ENCODE measurements around the gene DAP. TPM values are rescaled to one million over a fixed set of nuclear protein-coding genes. Genes with fewer than 3 reads are reported as not detected.

Gene DAP
- total RNA-seq, 1 donor from 2014 or later, result 22.9 TPM

DNA sequence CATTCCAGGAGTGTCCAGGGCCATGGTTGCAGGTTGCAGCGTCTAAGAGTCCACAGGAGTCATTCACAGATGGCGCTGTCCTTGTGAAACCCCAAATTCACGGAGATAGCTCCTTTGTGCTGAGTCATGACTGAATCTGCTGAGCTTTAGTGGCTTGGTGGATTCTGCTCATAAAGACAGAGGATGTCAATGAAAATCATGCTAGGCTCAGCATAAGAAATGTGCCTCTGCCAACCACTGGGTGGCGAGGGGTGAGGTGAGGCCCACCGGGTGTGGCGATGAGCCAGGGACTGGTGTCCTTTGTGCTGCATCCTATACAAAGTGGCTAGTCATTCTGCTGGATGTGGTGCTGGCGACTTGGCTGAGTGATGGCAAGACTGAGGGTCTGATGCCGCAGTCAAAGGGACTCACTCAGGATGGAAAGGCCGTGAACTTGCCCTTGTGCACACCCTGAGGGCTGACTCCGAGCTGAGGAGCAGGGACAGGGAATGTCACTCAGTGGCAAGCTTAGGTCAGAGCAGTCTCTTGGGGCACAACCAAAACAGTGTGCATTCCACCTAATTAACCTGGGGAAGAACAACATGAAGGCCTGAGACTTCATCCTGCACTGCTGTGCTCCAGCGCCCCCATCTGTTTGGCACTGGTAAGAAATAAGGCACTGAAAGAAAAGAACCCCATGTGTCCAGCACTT lies 71.5 kb downstream of the DAP start:
- H3K9me3 ChIP-seq (replicated peaks), result peaks cover 6% of the 10 kb centered on the region
- H3K27me3 ChIP-seq (ENCODE audit: low read depth), result no peaks in the 10 kb centered on the region
- H3K4me1 ChIP-seq, result peaks cover 7% of the 10 kb centered on the region
- no peak overlapping the region for H3K4me3 ChIP-seq
- no peak overlapping the region for H3K27ac ChIP-seq (replicated peaks)
- DNase-seq, result no peak
- no peaks in the 10 kb centered on the region for H3K36me3 ChIP-seq
- intact Hi-C loops (cut with micrococcal nuclease), result no loop called here
- TF ChIP-seq, protein P1, sequence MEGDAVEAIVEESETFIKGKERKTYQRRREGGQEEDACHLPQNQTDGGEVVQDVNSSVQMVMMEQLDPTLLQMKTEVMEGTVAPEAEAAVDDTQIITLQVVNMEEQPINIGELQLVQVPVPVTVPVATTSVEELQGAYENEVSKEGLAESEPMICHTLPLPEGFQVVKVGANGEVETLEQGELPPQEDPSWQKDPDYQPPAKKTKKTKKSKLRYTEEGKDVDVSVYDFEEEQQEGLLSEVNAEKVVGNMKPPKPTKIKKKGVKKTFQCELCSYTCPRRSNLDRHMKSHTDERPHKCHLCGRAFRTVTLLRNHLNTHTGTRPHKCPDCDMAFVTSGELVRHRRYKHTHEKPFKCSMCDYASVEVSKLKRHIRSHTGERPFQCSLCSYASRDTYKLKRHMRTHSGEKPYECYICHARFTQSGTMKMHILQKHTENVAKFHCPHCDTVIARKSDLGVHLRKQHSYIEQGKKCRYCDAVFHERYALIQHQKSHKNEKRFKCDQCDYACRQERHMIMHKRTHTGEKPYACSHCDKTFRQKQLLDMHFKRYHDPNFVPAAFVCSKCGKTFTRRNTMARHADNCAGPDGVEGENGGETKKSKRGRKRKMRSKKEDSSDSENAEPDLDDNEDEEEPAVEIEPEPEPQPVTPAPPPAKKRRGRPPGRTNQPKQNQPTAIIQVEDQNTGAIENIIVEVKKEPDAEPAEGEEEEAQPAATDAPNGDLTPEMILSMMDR (IDR thresholded peaks at IDR 0.05; ENCODE audit: borderline replicate concordance), result peak; percentile 38

DNA sequence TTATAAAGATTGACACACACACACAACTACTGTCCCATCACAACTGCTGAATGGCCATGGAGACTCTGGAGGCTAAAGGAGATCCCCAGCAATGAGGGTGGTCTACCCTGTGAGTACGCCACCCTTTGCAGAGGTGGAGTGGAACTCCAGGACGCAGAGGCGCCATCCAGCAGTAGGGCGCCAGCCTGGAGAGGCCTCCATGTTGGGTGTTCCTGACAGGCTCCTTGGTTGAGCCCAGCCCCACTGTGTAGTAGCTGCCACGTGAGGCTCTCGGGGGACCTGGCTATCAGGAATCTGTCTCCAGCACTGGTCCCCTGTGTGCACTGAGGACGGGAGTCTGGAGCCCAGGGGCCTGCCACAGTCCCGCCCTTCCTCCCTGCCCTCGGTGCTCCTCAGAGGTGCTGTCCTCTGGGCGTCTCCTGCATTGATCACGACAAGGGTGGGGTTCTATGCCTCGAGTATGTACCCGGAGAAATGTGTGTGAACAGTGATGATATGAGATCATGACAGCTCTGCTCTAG lies 72.3 kb downstream of the DAP start:
- no peak for DNase-seq
- intact Hi-C loops (cut with micrococcal nuclease), result no loop called here
- H3K4me1 ChIP-seq, result peaks cover 7% of the 10 kb centered on the region
- H3K27me3 ChIP-seq (ENCODE audit: low read depth), result no peaks in the 10 kb centered on the region
- peaks cover 6% of the 10 kb centered on the region for H3K9me3 ChIP-seq (replicated peaks)
- H3K4me3 ChIP-seq, result no peak overlapping the region
- H3K36me3 ChIP-seq, result no peaks in the 10 kb centered on the region
- TF ChIP-seq, protein P1 (IDR thresholded peaks at IDR 0.05; ENCODE audit: borderline replicate concordance), result no peak
- H3K27ac ChIP-seq (replicated peaks), result no peak overlapping the region

DNA sequence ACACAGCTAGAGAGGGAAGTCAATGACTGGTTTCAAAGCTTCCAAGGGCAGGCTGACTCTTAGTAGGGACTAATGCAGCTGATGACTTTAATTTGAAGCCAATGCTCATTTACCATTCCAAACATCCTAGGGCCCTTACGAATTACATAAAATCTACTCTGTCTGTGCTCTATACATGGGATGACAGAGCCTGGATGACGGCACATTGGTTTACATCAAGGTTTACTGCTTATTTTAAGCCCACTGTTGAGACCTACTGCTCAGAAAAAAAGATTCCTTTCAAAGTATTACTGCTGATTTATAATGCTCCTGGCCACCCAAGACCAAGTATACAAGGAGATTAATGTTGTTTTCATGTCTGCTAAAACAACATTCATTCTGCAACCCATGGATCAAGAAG lies 74.1 kb downstream of the DAP start:
- intact Hi-C loops (cut with micrococcal nuclease), result no loop called here
- no peak overlapping the region for H3K27ac ChIP-seq (replicated peaks)
- TF ChIP-seq, protein P1 (IDR thresholded peaks at IDR 0.05; ENCODE audit: borderline replicate concordance), result no peak
- H3K4me3 ChIP-seq, result no peak overlapping the region
- H3K4me1 ChIP-seq, result peaks cover 7% of the 10 kb centered on the region
- DNase-seq, result no peak
- peaks cover 6% of the 10 kb centered on the region for H3K9me3 ChIP-seq (replicated peaks)
- peaks cover 13% of the 10 kb centered on the region for H3K36me3 ChIP-seq
- H3K27me3 ChIP-seq (ENCODE audit: low read depth), result no peaks in the 10 kb centered on the region

DNA sequence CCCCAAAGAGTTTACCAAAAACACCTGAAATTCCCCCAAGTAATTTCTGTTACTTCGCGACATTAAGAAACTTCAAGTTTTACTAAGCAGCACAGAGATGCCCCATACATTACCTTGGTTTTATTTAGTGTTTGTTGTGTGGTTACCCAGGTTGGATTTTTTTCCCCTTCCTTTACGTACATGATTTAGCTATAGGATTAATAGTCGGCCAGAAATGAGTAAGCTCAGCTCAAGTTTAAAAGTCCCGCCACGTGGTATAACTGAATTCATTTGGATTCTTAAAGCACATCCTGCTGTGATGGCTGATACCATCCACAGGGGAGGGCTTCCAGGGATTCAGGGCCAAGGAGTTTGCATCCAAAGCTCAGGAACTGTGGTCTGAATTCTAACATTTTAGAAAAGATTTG lies 75.9 kb downstream of the DAP start:
- DNase-seq, result no peak
- intact Hi-C loops (cut with micrococcal nuclease), result no loop called here
- TF ChIP-seq, protein P1 (IDR thresholded peaks at IDR 0.05; ENCODE audit: borderline replicate concordance), result no peak
- no peaks in the 10 kb centered on the region for H3K27me3 ChIP-seq (ENCODE audit: low read depth)
- H3K4me1 ChIP-seq, result peaks cover 9% of the 10 kb centered on the region
- H3K4me3 ChIP-seq, result no peak overlapping the region
- H3K9me3 ChIP-seq (replicated peaks), result peaks cover 6% of the 10 kb centered on the region
- H3K27ac ChIP-seq (replicated peaks), result no peak overlapping the region
- peaks cover 26% of the 10 kb centered on the region for H3K36me3 ChIP-seq

DNA sequence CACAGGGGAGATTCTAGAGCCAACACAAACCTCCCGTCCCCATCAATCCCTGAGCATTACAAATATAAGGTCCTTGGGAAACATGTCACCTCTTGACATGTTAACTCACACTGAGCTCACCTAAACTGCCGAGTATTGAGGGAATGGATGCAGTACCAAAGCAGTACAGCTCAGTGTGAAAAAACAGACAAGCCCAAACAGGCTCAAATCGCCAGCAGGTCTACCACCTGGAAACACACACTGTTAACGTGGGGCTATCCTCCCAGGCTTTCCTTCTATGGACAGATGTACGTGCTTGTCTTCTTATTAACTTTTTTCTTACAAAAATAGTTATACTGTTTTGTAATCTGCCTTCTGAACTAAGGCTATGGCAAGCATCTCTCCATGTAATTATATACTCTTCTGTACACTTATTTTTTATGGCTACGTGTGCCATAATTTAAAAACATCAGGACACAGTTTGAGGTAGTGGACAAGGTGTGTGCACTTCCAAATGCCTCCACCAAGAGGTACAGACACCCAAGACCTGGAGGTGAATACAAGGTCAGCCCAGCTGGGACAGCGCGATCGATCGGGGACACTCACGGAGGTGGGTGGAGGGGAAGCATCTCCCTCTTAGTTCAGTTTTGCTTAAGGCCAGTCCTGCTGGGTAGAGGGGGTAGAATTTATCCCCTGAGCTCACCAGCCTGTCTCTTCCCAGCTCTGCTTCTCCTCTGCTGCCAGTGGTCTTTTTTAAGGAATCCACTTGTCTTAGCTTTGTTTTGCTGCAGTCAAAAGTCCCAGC lies 76.5 kb downstream of the DAP start:
- Histone ChIP-seq H3K4me3 (no peak overlapping the region), H3K27me3 (ENCODE audit: low read depth) (no peaks in the 10 kb centered on the region), H3K4me1 (peaks cover 10% of the 10 kb centered on the region), H3K9me3 (replicated peaks) (peaks cover 6% of the 10 kb centered on the region), H3K27ac (replicated peaks) (no peak overlapping the region), H3K36me3 (peaks cover 32% of the 10 kb centered on the region)
- TF ChIP-seq, protein P1 (IDR thresholded peaks at IDR 0.05; ENCODE audit: borderline replicate concordance), result no peak
- no peak for DNase-seq
- intact Hi-C loops (cut with micrococcal nuclease), result no loop called here

All from left ventricle myocardium inferior (tissue), 1 donor.